Measurements from ENCODE around the gene ARL10.
A peak's percentile ranks its signal among the peaks of the same experiment; 100 is the strongest.

ARL10 gene

GRCh38 chr5:176425791-176426190, 60.5 kb downstream of the ARL10 start:
- DNase-seq (no peak), ATAC-seq (ENCODE audit: insufficient read depth, low read depth) (no peak)
- Histone ChIP-seq H3K27me3 (ENCODE audit: insufficient read depth, low read length, poor library complexity) (no peaks in the 10 kb centered on the region), H3K4me2 (ENCODE audit: insufficient read depth, low read length) (no peak overlapping the region), H3K79me2 (ENCODE audit: insufficient read depth, low read length) (no peaks in the 10 kb centered on the region), H3K9ac (ENCODE audit: low read depth, low read length) (no peak overlapping the region), H4K20me1 (ENCODE audit: insufficient read depth, low read length) (no peaks in the 10 kb centered on the region), H3K4me1 (ENCODE audit: insufficient read depth, low read length) (peaks cover 10% of the 10 kb centered on the region), H3K9me3 (ENCODE audit: insufficient read depth, low read length, severe bottlenecking) (peaks cover 13% of the 10 kb centered on the region), H3K36me3 (ENCODE audit: insufficient read depth, low read length) (no peaks in the 10 kb centered on the region), H2AFZ (ENCODE audit: low read depth, low read length) (no peak overlapping the region), H3K4me3 (ENCODE audit: low read depth in 1 of 2, low read length in 2 of 2) (no peak overlapping the region), H3K27ac (ENCODE audit: low read length) (no peak overlapping the region)
- TF ChIP-seq CTCF (IDR thresholded peaks at IDR 0.05; ENCODE audit: borderline replicate concordance, extremely low read depth, low read length, poor library complexity, severe bottlenecking) (no peak), EZH2 (IDR thresholded peaks at IDR 0.05; ENCODE audit: borderline replicate concordance, low read depth, low read length, severe bottlenecking) (no peak)

- Histone ChIP-seq H3K27me3 (ENCODE audit: insufficient read depth, low read length, poor library complexity) (no peaks in the 10 kb centered on the region), H3K27ac (ENCODE audit: low read length) (no peak overlapping the region), H3K4me3 (ENCODE audit: low read depth in 1 of 2, low read length in 2 of 2) (no peak overlapping the region), H3K9ac (ENCODE audit: low read depth, low read length) (no peak overlapping the region), H3K4me2 (ENCODE audit: insufficient read depth, low read length) (no peak overlapping the region), H2AFZ (ENCODE audit: low read depth, low read length) (no peak overlapping the region), H3K9me3 (ENCODE audit: insufficient read depth, low read length, severe bottlenecking) (peaks cover 15% of the 10 kb centered on the region), H4K20me1 (ENCODE audit: insufficient read depth, low read length) (no peaks in the 10 kb centered on the region), H3K4me1 (ENCODE audit: insufficient read depth, low read length) (peaks cover 10% of the 10 kb centered on the region), H3K36me3 (ENCODE audit: insufficient read depth, low read length) (no peaks in the 10 kb centered on the region), H3K79me2 (ENCODE audit: insufficient read depth, low read length) (no peaks in the 10 kb centered on the region)
- DNase-seq (no peak), ATAC-seq (ENCODE audit: insufficient read depth, low read depth) (no peak)
- TF ChIP-seq CTCF (IDR thresholded peaks at IDR 0.05; ENCODE audit: borderline replicate concordance, extremely low read depth, low read length, poor library complexity, severe bottlenecking) = no peak
- TF ChIP-seq EZH2 (IDR thresholded peaks at IDR 0.05; ENCODE audit: borderline replicate concordance, low read depth, low read length, severe bottlenecking) = no peak
Measured at GRCh38 chr5:176426876-176427275, 61.6 kb downstream of the ARL10 start.

- no peak for TF ChIP-seq CTCF (IDR thresholded peaks at IDR 0.05; ENCODE audit: borderline replicate concordance, extremely low read depth, low read length, poor library complexity, severe bottlenecking)
- peaks cover 10% of the 10 kb centered on the region for H3K4me1 ChIP-seq (ENCODE audit: insufficient read depth, low read length)
- peaks cover 20% of the 10 kb centered on the region for H3K9me3 ChIP-seq (ENCODE audit: insufficient read depth, low read length, severe bottlenecking)
- DNase-seq (no peak), ATAC-seq (ENCODE audit: insufficient read depth, low read depth) (no peak)
- no peaks in the 10 kb centered on the region for H3K27me3 ChIP-seq (ENCODE audit: insufficient read depth, low read length, poor library complexity)
- no peak overlapping the region for H3K9ac ChIP-seq (ENCODE audit: low read depth, low read length)
- no peaks in the 10 kb centered on the region for H4K20me1 ChIP-seq (ENCODE audit: insufficient read depth, low read length)
- no peak overlapping the region for H3K27ac ChIP-seq (ENCODE audit: low read length)
- H3K4me3 ChIP-seq (ENCODE audit: low read depth in 1 of 2, low read length in 2 of 2) = no peak overlapping the region
- H3K79me2 ChIP-seq (ENCODE audit: insufficient read depth, low read length) = no peaks in the 10 kb centered on the region
- H2AFZ ChIP-seq (ENCODE audit: low read depth, low read length) = no peak overlapping the region
- no peaks in the 10 kb centered on the region for H3K36me3 ChIP-seq (ENCODE audit: insufficient read depth, low read length)
- no peak overlapping the region for H3K4me2 ChIP-seq (ENCODE audit: insufficient read depth, low read length)
Measured at GRCh38 chr5:176427971-176428370, 62.7 kb downstream of the ARL10 start.

GRCh38 chr5:176429972-176430371, 64.7 kb downstream of the ARL10 start:
- ATAC-seq (ENCODE audit: insufficient read depth, low read depth) (peak; percentile 57), DNase-seq (no peak)
- H3K4me2 ChIP-seq (ENCODE audit: insufficient read depth, low read length) = no peak overlapping the region
- peak overlapping the region; percentile 65; the same call in 1 of the 2 replicates for H2AFZ ChIP-seq (ENCODE audit: low read depth, low read length)
- H3K9me3 ChIP-seq (ENCODE audit: insufficient read depth, low read length, severe bottlenecking) = peaks cover 20% of the 10 kb centered on the region
- no peaks in the 10 kb centered on the region for H4K20me1 ChIP-seq (ENCODE audit: insufficient read depth, low read length)
- peaks cover 10% of the 10 kb centered on the region for H3K4me1 ChIP-seq (ENCODE audit: insufficient read depth, low read length)
- H3K36me3 ChIP-seq (ENCODE audit: insufficient read depth, low read length) = no peaks in the 10 kb centered on the region
- no peaks in the 10 kb centered on the region for H3K27me3 ChIP-seq (ENCODE audit: insufficient read depth, low read length, poor library complexity)
- H3K79me2 ChIP-seq (ENCODE audit: insufficient read depth, low read length) = no peaks in the 10 kb centered on the region
- no peak overlapping the region for H3K9ac ChIP-seq (ENCODE audit: low read depth, low read length)
- H3K27ac ChIP-seq (ENCODE audit: low read length) = peak overlapping the region; percentile 26; the same call in 1 of the 2 replicates
- H3K4me3 ChIP-seq (ENCODE audit: low read depth in 1 of 2, low read length in 2 of 2) = no peak overlapping the region
- TF ChIP-seq EZH2 (IDR thresholded peaks at IDR 0.05; ENCODE audit: borderline replicate concordance, low read depth, low read length, severe bottlenecking) (no peak), CTCF (IDR thresholded peaks at IDR 0.05; ENCODE audit: borderline replicate concordance, extremely low read depth, low read length, poor library complexity, severe bottlenecking) (peak; percentile 9)

Measured in DND-41 (cell line).